Suprapubic skin (tissue), 4 donors: ENCODE data around the gene SORCS2. TPM values are rescaled to one million over a fixed set of nuclear protein-coding genes. Genes with fewer than 3 reads are reported as not detected.

Experiments
- DNase-seq, 2 donors: peaks; one replicate each; pipeline ENCODE4 v3.0.0-alpha.2; 2019; ENCODE audit warnings: low spot score in 2 of 2
- H3K27ac ChIP-seq: fragments of 200-600 bp; sonication (generic); one replicate; pipeline ENCODE4 v1.5.1; 2019
- H3K27me3 ChIP-seq: fragments of 200-600 bp; sonication (generic); one replicate; pipeline ENCODE4 v1.5.1; 2019
- H3K36me3 ChIP-seq: fragments of 200-600 bp; sonication (generic); one replicate; pipeline ENCODE4 v1.5.1; 2019
- H3K4me1 ChIP-seq: fragments of 200-600 bp; sonication (generic); one replicate; pipeline ENCODE4 v1.5.1; 2019
- H3K4me3 ChIP-seq: fragments of 200-600 bp; sonication (generic); one replicate; pipeline ENCODE4 v1.5.1; 2019; ENCODE audit warnings: mild to moderate bottlenecking
- H3K9me3 ChIP-seq: fragments of 200-600 bp; sonication (generic); one replicate; pipeline ENCODE4 v1.5.1; 2019
- CTCF ChIP-seq, 2 donors: fragments of 200-600 bp in 1 of 2; fragments of 450-650 bp in 1 of 2; sonication (generic) in 1 of 2; IDR thresholded peaks; one replicate each; pipeline ENCODE4 v1.5.1; 2016 to 2019; ENCODE audit warnings: antibody characterized with exemption in 2 of 2, mild to moderate bottlenecking in 1 of 2, moderate library complexity in 1 of 2
- EP300 ChIP-seq: sonication (generic); formaldehyde crosslinking; IDR thresholded peaks from one replicate; pipeline ENCODE4 v1.6.1; 2017; ENCODE audit warnings: antibody characterized with exemption
- POLR2A ChIP-seq, 2 donors: fragments of 450-650 bp; IDR thresholded peaks; one replicate each; pipeline ENCODE4 v1.6.1; 2017; ENCODE audit warnings: antibody characterized with exemption in 2 of 2, mild to moderate bottlenecking in 2 of 2, moderate library complexity in 2 of 2
- POLR2AphosphoS5 ChIP-seq, 3 donors: sonication (generic); formaldehyde crosslinking; IDR thresholded peaks; one replicate each; pipeline ENCODE4 v1.6.1; 2017; ENCODE audit warnings: antibody characterized with exemption in 3 of 3
- WGBS: methylation state at CpG from one replicate; pipeline ENCODE4 v1.1.5; 2018; 5-methylcytosine and 5-hydroxymethylcytosine counted together
- total RNA-seq, 4 donors: library from RNA; depleted of rRNA; stranded (reverse); fragments of >200 nt; gene quantifications; one replicate each; pipeline ENCODE4 v1.1.0, GENCODE V29; 2016

SORCS2 gene
- total RNA-seq, 4 donors from 2014 or later: 0.94 to 4.6 (median 1.3) TPM

GRCh38 chr4:7304436-7304835 lies 112.1 kb downstream of the SORCS2 start:
- H3K27me3 ChIP-seq: peaks cover 32% of the 10 kb centered on the region
- H3K9me3 ChIP-seq: no peaks in the 10 kb centered on the region
- no peak overlapping the region for H3K4me3 ChIP-seq
- TF ChIP-seq EP300: no peak
- no peak for TF ChIP-seq POLR2A (IDR thresholded peaks at IDR 0.05)
- no peak for TF ChIP-seq POLR2AphosphoS5 (IDR thresholded peaks at IDR 0.05)
- no peak for TF ChIP-seq CTCF (IDR thresholded peaks at IDR 0.05)
- H3K27ac ChIP-seq: no peak overlapping the region
- no peak for DNase-seq
- H3K36me3 ChIP-seq: no peaks in the 10 kb centered on the region
- H3K4me1 ChIP-seq: no peaks in the 10 kb centered on the region
- 83% methylated on average over 10 of the region's 10 CpGs for WGBS

GRCh38 chr4:7306021-7306965 lies 114.0 kb downstream of the SORCS2 start:
- no peaks in the 10 kb centered on the region for H3K9me3 ChIP-seq
- no peak for TF ChIP-seq POLR2AphosphoS5 (IDR thresholded peaks at IDR 0.05)
- TF ChIP-seq EP300: no peak
- no peak for TF ChIP-seq CTCF (IDR thresholded peaks at IDR 0.05)
- TF ChIP-seq POLR2A (IDR thresholded peaks at IDR 0.05): no peak
- no peak overlapping the region for H3K4me3 ChIP-seq
- H3K27me3 ChIP-seq: peaks cover 32% of the 10 kb centered on the region
- no peak overlapping the region for H3K27ac ChIP-seq
- no peaks in the 10 kb centered on the region for H3K36me3 ChIP-seq
- WGBS: 74% methylated on average over 21 of the region's 22 CpGs
- DNase-seq: no peak
- H3K4me1 ChIP-seq: no peaks in the 10 kb centered on the region

- Histone ChIP-seq H3K9me3 (no peaks in the 10 kb centered on the region), H3K27me3 (peaks cover 32% of the 10 kb centered on the region), H3K36me3 (no peaks in the 10 kb centered on the region), H3K4me3 (no peak overlapping the region), H3K4me1 (no peaks in the 10 kb centered on the region), H3K27ac (no peak overlapping the region)
- no peak for TF ChIP-seq EP300
- WGBS: 72% methylated on average over 9 of the region's 11 CpGs
- DNase-seq: no peak
These were observed 114.6 kb downstream of the SORCS2 start for GRCh38 chr4:7306986-7307385.

GRCh38 chr4:7307394-7308099 lies 115.2 kb downstream of the SORCS2 start:
- TF ChIP-seq EP300: no peak
- TF ChIP-seq POLR2A (IDR thresholded peaks at IDR 0.05): no peak
- TF ChIP-seq POLR2AphosphoS5 (IDR thresholded peaks at IDR 0.05): no peak
- no peak for TF ChIP-seq CTCF (IDR thresholded peaks at IDR 0.05)
- no peak overlapping the region for H3K4me3 ChIP-seq
- no peaks in the 10 kb centered on the region for H3K4me1 ChIP-seq
- H3K27me3 ChIP-seq: peaks cover 29% of the 10 kb centered on the region
- DNase-seq: no peak
- WGBS: 56% methylated on average over 3 of the region's 6 CpGs
- H3K36me3 ChIP-seq: no peaks in the 10 kb centered on the region
- H3K9me3 ChIP-seq: no peaks in the 10 kb centered on the region
- H3K27ac ChIP-seq: no peak overlapping the region

- Histone ChIP-seq H3K27ac (no peak overlapping the region), H3K27me3 (peaks cover 29% of the 10 kb centered on the region), H3K36me3 (no peaks in the 10 kb centered on the region), H3K9me3 (no peaks in the 10 kb centered on the region), H3K4me1 (no peaks in the 10 kb centered on the region), H3K4me3 (no peak overlapping the region)
- 47% methylated on average over 13 of the region's 13 CpGs for WGBS
- DNase-seq: no peak
- TF ChIP-seq POLR2AphosphoS5 (IDR thresholded peaks at IDR 0.05): no peak
These were observed 116.8 kb downstream of the SORCS2 start for GRCh38 chr4:7309181-7309580.
